Fibroblast of mammary gland (primary cell): Measurements from ENCODE around the gene GAL.

Source experiments
- DNase-seq: peaks from one replicate; pipeline ENCODE4 v3.0.0-alpha.2; 2010; ENCODE audit warnings: low read depth
- H3K4me3 ChIP-seq: 2 replicates; pipeline ENCODE4 v1.5.1; 2011; ENCODE audit warnings: low read depth, mild to moderate bottlenecking, low read length, moderate library complexity; ENCODE audit not compliant: control insufficient read depth
- TF ChIP-seq, protein P1 (sequence below): conservative IDR thresholded peaks from 2 replicates; pipeline ENCODE4 v1.5.1; 2011; ENCODE audit warnings: low read depth, low read length, inconsistent platforms; ENCODE audit not compliant: control insufficient read depth, insufficient read depth

Gene GAL

DNA sequence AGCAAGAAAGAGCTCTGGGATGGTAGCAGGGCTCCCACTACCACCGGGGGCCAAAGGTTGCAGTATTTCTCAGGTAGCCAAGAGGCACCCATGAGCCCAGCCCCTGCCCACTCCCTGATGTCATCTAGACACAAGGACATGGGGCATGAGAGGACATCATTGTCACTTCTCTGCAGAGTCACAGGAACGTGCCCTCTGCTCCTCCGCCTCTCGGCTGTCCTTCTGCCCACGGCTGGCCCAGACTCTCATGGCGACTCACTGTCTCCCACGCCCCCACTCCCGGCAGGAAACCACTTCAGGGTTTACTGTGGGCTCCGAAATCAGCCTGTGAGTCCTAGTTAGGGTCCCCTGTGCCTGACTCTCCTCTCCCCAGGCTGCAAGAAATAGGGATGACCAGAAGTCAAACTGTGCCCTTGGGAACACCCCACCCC, 1.8 kb upstream of the GAL start:
- TF ChIP-seq, protein P1, sequence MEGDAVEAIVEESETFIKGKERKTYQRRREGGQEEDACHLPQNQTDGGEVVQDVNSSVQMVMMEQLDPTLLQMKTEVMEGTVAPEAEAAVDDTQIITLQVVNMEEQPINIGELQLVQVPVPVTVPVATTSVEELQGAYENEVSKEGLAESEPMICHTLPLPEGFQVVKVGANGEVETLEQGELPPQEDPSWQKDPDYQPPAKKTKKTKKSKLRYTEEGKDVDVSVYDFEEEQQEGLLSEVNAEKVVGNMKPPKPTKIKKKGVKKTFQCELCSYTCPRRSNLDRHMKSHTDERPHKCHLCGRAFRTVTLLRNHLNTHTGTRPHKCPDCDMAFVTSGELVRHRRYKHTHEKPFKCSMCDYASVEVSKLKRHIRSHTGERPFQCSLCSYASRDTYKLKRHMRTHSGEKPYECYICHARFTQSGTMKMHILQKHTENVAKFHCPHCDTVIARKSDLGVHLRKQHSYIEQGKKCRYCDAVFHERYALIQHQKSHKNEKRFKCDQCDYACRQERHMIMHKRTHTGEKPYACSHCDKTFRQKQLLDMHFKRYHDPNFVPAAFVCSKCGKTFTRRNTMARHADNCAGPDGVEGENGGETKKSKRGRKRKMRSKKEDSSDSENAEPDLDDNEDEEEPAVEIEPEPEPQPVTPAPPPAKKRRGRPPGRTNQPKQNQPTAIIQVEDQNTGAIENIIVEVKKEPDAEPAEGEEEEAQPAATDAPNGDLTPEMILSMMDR, result no peak
- DNase-seq, result no peak
- no peak overlapping the region for H3K4me3 ChIP-seq

DNA sequence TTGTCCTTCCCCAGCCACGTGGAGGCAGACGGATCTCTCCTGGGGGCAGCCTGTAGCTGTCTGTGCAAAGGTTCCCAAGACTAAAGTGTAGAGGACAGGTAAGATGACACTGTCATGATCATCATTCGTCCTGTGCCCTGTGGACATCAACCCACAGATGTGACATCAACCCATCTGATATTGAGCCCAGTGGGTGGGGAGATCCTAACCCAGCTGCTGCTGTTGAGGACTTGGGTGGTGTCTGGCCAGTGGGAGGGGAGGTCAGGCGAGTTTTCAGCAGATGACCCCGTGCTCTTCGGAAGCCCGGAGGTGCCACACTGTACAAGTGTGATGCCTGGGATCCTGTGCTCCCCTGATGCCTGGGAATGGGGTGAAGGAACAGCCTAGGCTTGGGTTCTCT, 1.2 kb upstream of the GAL start:
- TF ChIP-seq, protein P1, result no peak
- no peak overlapping the region for H3K4me3 ChIP-seq
- no peak for DNase-seq

DNA sequence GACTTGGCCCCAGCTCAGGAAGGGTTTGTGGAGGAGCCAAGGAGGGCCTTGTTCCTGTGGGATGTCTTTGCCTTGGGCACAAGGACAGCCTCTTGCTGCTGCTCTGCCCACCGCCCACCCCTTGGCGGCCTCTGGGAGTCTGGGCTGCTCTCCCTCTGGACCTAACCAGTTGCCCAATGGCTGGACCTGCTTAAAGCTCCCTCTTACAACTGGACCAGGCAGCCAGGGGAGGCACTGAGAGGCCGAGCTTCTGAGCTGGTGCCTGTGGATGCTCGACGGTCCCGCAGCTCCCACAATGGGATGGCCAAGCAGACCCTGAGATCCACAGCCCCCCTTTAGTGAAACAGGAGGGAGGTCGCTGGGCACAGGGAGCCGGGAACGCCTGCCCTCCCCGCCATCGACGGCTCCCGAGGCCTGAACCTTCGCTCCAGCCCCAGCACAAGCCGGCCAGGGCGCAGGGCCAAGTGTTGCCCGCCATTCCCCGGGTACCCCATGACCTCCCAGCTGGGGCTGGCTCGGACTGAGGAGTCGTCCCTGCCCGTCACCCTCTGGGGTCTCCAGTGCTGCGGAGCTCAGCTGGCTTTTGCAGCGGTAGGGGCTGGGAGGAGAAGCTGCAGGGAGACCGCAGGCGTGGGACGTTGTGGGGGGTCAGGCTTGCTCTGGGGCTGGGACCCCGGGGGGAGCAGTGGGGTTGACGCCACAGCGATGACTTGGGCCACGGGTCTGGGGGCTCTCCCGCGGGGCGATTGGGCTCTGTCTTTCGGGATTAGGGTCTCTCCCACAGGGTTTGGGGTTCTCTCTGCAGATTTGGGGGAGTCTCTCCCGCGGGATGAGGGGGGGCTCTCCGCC, 584 bp upstream of the GAL start:
- TF ChIP-seq, protein P1, result no peak
- no peak overlapping the region for H3K4me3 ChIP-seq

DNA sequence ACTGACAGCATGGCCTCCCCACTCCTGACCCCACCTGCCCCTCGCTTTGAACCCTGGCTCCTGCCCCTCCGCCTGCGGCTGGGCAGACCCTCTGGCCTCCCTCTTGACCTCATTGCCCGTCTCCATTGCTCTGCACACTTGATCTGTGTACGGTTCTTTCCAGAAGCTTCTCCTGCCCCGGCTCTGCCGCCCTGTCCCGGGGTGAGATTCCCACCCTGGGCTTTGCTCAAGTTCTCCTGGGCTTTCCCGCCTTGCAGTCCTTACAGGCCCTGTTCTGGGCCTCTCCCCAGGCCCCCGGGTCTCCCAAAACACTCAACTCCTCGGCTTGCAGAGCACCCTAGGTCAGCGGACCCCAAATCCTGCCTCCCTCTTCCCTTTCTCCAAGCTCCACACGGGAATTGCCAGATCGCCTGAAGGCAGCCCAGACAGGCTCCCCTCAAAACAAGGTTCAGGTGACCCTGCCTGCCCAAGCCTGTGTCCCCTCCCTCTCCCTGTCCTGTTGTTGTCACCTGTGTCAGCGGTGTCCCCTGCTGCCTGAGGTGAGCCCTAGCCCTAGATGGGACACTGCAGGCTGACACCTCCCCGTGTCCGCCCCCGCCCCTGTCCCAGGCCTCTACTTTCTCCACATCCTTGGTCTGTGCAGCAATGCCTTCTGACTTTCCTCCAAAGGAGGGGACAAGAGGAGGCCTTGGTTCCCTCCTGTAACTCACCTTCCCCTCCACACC, 1.5 kb downstream of the GAL start:
- no peak overlapping the region for H3K4me3 ChIP-seq
- TF ChIP-seq, protein P1, result no peak
- no peak for DNase-seq

More for the DNA sequence above, 584 bp upstream of the GAL start:
- DNase-seq, result no peak

DNA sequence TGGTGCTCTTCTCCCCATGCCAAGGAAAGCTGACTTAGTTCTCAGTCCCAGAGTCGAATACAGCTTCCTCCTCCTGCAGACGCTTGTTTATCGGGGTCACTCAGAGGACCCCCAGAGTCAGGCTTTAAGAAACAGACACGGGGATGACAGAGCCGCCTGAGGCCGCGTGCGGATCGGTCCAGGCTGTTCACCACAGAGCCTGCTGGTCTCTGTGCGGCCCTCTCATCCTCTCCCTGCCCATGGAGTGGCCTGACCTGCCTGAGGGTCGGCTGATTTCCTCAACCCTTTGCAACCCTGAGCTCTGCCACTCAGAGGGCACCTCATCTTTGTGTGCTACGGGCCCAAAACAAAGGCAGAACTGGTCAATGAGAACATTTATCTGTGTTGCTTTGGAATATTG, 2.1 kb downstream of the GAL start:
- TF ChIP-seq, protein P1, result no peak
- H3K4me3 ChIP-seq, result no peak overlapping the region
- DNase-seq, result no peak

DNA sequence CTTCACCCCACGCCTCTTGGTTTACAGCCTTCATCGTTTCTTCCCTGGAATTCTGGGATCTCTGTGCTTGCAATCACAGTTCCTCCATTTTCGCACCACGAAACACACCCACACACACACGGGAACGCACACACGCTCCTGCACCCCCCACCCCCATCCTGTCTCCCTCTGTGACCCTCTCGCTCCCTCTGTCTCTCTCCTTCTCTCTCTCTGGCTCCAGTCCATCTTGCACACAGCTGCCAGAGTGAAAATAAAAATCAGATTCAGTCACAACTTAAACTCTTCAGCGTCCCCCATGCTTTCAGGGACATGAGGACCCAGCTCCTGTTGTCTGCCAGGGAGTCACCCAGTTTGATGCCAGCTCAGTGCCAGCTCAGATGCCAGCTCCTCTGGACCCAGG, 3.0 kb downstream of the GAL start:
- TF ChIP-seq, protein P1, result no peak
- no peak for DNase-seq
- no peak overlapping the region for H3K4me3 ChIP-seq
